ENCODE data around the gene ROBO1. TPM values are rescaled to one million over a fixed set of nuclear protein-coding genes. Genes with fewer than 3 reads are reported as not detected.

Gene ROBO1
- total RNA-seq, 1 experiment from 2014 or later, result 24.7 TPM

GRCh38 chr3:78878011-78878410 is 889.8 kb downstream of the ROBO1 start:
- DNase-seq (ENCODE audit: low spot score), result no peak

GRCh38 chr3:78875851-78876250 is 891.9 kb downstream of the ROBO1 start:
- DNase-seq (ENCODE audit: low spot score), result no peak

GRCh38 chr3:78875436-78875835 is 892.4 kb downstream of the ROBO1 start:
- no peak for DNase-seq (ENCODE audit: low spot score)

DNA sequence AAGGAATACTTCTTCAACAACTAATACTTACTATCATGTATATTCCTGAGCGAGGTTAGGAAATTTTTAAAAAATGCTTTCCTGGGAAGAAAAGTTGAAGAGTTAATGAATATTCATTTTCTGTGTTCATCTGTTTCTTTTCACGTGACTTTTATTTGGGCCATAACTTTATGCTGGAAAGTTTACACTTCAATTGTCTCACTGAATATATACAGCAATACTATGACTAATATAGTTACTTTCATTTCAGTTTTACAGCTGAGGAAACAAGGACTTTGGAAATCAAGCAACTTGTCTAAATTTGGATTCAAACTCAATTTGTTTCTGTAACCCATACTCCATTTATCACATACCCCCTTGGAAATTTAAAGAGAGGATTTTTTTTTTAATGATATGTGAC is 894.2 kb downstream of the ROBO1 start:
- no peak for DNase-seq (ENCODE audit: low spot score)

DNA sequence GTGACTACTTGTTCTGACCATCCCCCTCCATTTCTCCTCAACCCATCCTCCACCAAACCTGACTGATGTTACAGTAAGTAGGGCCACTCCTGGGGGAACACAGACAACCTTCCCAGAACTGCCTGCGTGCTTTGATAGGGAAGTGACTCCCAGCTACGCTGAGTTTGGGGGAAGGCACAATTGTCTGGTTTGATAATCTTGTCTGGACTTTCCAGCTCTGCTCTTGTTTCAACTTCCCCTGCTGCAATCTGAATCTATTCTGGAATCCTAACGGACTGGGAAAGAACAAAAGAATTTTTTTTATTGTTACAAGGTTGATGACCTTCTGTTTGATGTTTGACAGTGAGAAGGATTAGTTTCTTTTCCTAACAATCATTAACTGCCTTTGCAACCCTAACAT is 895.6 kb downstream of the ROBO1 start:
- no peak for DNase-seq (ENCODE audit: low spot score)

DNA sequence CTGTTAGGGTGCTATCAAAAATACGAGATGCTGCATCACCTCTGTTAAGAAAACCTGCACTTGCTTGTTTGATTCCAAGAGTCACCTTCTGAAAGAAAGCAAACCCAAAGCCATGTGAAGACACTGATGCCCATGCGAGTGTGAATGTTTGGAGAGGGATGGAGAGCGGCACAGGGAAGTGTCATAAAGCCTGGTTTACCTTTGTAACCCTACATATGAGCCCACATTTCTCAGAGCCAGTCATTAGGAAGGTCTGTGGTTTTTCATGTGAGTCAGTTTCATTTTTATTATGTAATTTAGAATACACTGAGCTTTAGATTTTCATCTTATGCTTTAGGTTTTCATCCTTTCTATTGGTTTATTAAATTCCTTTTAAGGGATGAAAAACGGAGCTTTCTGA is 896.8 kb downstream of the ROBO1 start:
- no peak for DNase-seq (ENCODE audit: low spot score)

DNA sequence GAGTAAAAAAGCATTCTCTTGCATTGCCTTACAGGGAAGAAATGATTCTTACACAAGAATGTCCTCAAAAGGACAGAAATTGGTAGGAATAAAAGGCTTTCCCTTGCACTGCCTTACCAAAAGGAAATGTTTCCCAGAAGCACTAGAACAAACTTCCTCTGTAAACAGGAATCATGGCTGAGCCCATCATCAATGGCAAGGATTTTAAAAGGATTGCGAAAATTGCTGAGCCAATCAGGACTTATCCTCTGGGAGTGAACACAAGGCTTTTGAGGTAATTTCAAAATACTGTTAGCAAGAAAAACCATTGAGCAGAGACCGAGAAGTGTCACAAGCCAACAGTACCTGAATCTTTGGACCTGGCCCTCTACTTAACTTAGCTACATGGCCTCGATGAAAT is 897.3 kb downstream of the ROBO1 start:
- no peak for DNase-seq (ENCODE audit: low spot score)

DNA sequence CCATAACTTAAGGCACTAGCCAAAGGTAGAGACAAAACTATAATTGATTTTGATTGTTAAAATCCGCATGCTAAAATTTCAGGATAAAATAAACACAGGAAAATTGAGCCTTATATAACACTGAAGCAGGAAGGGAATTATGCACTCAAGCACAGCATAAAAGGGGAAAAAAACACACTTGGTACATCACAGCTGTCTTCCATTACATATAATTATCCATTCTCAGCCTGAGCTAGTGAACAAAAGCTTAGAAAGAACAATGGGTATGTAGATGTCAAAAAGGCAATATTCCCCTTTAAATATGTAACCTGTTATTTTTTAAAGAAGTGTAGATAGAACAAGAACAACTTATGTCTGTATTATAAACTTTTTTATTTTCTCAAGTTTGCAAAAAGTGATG is 899.2 kb downstream of the ROBO1 start:
- DNase-seq (ENCODE audit: low spot score), result no peak

DNA sequence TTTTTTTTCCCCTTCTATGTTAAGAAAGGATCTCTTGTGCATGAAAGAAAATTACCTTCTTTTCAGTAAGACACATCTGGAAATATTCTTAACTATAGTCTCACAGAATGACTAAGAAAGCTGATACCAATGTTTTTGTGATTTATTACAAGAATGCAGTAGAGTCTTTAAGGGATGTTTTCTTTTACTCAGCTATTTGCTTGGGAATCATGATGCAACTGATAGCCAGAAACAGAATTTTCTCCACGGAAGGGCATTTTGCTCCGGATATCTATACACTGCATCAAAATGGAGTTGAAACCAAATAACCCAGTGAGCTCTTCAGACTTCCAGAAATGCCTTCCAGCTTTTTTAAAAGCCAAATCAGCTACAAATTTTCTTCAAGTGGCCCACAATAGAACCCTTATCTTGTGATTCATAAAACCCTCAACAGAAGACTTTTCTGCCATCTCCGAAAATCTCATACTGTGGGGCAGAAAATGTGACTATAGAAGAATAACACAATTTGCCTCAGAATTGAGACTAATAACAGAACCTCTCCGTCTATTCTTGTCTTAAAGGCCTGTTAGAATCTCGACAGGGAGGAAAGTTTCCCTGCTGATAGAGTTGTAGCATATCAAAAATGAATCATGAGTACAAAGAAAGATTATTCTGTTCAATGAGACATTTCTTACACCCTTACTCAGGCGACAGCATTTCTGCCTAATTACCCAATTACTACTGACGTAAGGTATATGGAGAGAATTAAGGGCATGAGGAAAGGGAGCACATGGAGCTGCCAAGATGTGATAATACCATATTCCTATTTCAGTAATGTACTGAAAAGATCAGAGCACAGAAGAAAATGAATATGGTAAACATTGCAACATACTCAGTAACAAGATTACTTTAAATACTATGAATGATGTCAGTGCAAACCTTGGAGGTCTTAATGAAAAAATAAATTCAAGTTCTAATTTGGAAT is 900.1 kb downstream of the ROBO1 start:
- DNase-seq (ENCODE audit: low spot score), result no peak

DNA sequence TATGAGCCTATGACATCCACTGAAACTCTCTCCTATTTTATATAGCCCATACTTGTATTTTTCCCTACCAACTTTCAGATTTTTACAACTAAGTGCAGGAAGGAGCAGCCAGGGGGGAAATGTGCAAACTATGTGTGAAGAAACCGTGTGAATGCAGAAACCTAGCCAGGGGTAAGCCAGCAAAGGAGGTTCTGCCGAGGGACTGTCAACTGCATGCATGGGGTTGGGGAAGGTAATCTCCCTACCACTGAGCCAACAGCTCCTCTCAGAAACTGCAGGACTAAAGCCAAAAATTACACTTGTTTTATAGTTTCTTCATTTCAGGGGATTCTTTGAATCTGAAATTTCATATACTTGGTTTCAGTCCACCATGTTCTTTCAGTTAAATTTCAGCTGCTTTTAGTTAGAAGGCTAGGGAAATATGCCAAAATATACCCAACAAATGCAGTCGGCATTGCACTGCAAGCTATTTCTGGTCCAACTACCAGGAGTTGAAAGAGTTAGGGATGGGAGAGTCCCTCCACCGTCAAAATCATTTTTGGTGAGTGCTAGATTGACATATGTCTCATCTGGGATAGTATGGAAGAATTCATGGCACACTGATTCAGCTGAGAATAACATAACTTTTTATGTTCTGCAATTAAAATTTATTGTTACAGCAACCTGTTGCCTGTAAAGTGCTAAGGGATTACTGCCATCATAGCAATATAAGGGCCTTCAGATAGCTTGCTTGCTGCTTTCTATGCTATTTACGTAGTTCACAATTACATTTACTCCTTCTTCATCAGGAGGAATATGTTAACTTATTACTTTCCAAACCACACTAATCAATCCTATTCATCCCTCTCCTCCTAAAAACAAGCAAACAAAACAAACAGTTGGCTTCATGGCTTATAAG is 904.2 kb downstream of the ROBO1 start:
- no peak for DNase-seq (ENCODE audit: low spot score)

DNA sequence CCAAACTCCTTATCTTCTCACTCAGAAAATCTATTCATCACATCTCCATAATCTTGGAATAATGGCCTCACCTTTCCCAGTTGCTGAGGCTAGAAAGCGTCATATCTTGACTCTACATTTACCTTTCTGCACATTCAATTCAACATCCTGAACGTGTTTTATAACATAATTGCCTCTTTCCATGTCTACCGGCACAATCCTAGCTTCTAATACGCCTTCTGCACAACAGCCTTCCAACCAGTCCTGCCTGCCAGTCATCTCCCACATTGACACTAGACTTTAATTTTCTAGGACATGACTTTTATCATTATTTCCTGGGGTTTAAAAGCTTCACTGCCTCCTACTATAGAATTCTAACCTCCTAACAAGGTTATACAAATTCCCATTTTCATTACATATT is 906.6 kb downstream of the ROBO1 start:
- DNase-seq (ENCODE audit: low spot score), result no peak

- DNase-seq (ENCODE audit: low spot score), result no peak
Observed at GRCh38 chr3:78860567-78860966, 907.2 kb downstream of the ROBO1 start.

GRCh38 chr3:78858910-78859309 is 908.9 kb downstream of the ROBO1 start:
- no peak for DNase-seq (ENCODE audit: low spot score)

- DNase-seq (ENCODE audit: low spot score), result no peak
Observed at GRCh38 chr3:78858174-78858573, 909.6 kb downstream of the ROBO1 start.

- DNase-seq (ENCODE audit: low spot score), result no peak
Observed at GRCh38 chr3:78857494-78858111, 910.2 kb downstream of the ROBO1 start.

- no peak for DNase-seq (ENCODE audit: low spot score)
Observed at GRCh38 chr3:78856164-78856563, 911.6 kb downstream of the ROBO1 start.

- no peak for DNase-seq (ENCODE audit: low spot score)
Observed at GRCh38 chr3:78855190-78855589, 912.6 kb downstream of the ROBO1 start.

DNA sequence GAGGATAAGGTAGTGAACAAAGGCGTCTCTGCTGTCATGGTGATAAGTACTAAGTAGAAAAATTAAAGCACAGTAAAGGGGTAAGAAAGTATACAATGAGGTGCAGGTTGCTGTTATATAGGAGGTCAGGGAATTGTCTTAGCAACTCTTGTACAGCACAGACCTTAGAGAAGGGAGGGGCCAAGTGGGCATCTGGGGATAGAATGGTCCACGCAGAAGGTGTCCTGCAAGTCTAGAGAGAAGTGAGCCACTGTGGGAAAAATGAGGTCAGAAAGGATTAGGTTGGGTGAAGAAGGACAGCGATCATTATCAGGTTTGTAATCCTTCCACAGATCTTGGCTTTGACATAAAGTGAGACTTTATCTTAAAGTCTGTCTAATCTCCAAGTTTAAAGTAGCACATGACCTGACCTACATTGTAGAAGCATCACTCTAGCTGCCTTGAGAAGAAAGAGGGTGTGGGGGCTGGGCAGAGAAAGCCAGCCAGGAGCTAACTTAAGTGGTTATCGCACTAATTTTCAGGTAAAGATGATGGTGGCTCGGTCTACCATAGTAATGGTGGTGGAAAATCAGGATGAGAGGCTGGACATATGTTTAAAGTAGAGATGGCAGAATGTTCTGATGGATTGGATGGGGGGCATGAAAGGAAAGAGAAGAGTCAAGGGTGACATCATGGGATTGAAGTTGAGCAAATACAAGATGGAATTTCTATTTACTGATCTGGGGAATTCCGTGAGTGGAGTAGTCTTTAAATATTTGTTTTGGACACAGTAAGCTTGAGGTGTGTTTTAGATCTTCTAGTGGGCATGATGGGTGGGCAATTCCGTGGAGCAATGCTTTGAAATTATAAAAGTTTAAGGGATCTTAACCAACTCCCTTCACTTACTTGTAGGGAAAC is 919.2 kb downstream of the ROBO1 start:
- no peak for DNase-seq (ENCODE audit: low spot score)

GRCh38 chr3:78847603-78848002 is 920.2 kb downstream of the ROBO1 start:
- DNase-seq (ENCODE audit: low spot score), result no peak

- DNase-seq (ENCODE audit: low spot score), result no peak
Observed at GRCh38 chr3:78847203-78847602, 920.6 kb downstream of the ROBO1 start.

- peak; percentile 16 for DNase-seq (ENCODE audit: low spot score)
Observed at GRCh38 chr3:78846718-78847117, 921.1 kb downstream of the ROBO1 start.

Data from H4 (cell line).